Measurements from ENCODE around the gene MPND.

The MPND gene

DNA sequence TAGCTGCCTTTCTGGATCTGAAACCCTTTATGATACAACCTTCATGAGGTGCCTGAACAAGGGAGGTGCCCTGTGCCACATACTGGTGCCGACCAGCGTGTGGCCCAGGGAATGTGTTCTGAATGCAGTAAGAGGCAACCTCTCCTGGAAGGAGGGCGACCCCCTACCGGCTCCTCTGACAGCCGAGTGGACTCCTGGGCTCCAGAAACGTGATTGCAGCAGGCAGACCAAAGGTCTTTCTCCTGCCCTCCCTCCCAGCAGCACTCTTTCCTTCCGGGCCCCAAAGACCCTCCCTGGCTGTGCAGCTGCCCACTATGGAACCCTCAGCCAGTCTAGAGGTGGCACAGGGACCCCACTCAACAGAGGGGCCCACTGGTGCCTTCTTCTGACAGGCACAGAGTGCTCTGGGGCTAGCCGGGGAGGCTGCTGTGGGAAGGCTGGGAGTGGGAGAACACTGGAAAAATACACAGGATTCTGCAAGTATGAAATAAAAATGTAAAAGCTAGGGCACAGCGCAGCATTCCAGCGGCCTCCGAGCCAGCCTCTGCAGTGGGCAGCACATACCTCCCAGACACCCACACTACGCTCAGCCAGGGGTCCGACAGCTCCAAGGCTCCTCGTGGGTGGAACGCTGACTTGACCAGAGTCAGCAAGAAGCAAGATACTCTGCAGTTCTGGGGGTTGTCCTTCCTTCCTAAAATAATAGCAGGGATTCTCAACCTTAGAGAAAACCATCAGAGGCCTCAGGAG, 42.1 kb downstream of the MPND start:
- no peak for DNase-seq

DNA sequence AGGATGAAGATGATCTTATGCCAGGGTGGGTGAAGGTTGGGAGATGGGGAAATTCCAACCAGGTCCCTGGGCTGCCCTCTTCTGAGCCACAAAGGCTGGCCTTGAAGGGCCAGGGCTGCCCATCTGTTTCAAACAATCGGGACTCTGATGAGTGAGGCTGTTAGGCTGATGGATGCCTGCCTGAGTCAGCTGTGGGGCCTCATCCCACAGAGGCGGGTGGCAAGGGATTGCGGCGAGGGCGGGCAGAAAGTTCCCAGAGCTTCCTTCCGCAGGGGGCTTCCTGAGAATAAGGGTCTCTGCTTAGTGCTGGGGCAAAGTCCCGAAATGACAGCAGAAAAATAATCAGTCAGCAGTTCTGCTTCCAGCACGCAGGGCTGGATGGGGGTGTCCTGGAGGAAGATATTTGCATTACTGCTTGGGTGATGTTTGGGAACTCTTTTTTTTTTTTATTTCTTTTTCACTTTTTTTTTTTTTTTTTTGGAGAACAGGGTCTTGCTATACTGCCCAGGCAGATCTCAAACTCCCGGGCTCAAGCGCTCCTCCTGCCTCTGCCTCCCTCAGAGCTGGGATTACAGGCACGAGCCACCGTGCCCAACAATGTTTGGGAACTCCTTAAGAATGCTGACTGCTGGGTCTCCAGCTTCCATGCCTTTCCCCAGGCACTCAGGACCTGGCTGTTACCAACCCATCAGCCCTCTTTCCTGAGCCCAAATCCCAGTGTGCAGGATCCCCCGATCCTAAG, 42.9 kb downstream of the MPND start:
- no peak for DNase-seq

DNA sequence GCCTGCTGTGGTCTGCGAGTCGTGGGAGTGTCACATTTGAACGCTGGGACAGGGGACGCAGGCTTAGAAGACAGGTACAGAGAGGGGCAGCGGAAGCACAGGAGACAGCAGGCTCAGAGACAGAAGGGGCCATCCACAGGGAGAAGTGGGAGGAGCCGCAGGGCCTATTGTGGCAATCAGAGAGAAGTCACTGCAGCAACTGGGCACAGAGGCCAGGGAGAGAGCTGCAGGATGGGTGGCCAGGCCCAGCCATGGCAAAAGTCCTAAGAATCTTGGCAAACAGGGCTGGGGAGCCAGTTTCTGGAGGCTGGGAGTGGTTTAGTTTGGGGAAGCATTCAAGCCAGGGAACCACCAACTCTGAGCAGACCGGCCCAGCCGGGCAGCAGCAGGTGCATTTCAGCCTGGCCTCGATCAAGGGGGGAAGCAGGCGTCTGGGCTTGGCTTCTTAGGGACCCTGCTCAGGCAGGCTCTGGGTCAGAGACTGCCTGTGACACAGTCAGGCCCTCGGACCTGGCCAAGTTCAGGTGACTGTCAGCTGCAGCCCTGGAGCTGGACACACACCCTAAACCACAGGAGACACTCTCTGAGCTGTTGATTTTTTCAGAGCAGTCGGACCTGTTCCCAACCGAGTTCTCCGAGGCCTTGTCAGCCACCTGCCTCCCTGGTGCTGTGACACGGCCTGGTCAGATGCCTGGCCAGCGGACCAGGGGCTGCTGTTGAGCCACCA, 45.1 kb downstream of the MPND start:
- DNase-seq, result no peak

DNA sequence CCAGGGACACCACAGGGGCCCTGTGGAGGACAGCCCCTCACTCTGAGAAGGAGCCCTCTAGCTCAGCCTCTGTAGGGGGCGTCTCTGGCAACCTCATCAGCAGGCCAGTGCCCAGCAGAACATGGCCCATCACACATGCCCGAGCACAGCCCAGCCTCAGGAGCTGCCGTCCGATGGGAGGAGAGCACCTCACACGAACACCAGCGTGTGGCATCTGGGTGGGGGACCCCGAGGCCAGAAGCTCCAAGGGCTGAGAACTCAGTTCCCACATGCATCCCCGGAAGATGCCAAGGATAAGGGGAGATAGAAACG, 45.7 kb downstream of the MPND start:
- DNase-seq, result no peak

DNA sequence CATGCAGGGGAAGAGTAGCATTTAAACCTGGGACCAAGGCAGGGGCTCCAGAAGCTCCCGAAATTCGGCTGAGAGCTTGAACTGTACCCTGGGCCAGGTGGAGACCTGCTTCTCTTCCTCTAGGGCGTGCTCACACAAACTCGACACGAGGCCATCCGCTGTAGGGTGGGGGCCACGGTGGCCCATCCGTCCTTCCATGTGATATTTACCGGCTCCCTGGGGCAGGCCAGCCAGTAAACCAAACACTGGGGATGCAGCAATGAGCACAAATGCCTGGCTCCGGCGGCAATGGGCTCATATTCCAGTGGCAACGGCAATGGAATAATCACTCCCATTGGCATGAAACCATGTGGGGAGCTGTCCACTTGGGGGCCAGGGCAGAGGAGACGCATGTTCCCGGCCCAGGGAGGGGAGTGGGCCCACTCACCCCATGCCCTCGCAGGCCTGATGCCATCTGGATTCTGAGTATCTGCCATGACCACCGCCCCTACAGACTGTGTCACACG, 46.2 kb downstream of the MPND start:
- DNase-seq, result no peak

DNA sequence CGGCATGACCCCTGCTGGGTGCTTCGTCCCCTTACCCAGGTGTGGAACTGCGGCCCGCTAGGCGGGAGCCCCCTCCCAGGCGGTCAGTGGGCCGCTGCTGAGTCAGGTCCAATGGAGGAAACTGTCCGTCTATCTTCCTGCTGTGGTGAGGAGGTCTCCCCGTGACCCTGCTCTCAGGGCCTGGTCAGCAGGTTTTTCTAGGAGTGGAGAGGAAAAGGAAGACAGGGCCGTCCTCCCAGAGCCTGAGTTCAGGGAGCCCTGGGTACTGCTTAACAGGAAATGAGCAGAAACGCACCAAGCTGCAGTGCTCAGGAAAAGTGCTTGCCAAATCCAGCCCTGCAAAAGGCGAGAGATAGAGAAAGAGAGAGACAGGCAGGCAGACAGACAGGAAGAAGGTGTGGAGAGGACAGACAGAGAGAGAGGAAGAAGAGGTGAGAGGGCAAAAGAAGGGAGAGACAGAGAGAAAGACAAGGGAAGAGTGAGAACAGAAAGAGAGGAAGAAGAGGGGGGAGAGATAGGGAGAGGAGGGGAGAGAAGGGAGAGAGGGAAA, 46.7 kb downstream of the MPND start:
- no peak for DNase-seq

DNA sequence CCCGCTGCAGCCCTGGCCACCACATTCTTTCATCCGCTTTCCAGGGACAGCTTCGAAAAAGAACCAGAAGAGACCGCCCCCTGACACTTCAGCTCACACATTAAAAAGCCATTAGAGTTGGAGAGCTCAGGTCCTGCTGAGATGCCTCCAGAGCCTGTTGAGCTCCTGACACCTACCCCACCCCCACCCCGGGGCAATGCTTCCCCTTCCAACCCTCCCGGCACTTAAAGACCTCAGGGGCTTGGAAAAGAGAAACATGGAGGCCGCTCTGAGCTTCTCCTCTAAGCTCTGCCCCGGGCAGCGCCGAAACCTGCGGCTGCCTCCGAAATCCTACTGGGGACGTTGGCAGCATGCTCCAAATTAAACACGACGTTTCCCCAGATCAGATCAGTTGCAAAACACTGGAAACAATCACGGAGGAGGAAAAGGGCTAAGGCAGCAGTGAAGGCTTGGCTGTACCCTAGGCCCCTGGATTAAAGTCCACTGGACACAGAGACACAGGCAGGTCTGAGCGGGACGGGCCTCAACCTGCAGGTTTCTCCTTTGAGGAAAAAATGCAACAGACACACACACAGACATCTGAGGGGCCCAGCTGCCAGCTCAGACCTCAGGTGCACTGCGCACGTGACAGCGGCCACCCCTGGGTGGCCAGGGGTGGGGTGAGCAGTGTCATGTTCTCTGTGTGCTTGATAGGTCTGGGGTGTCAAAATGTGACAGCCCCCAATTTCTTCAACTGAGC, 47.4 kb downstream of the MPND start:
- DNase-seq, result no peak

DNA sequence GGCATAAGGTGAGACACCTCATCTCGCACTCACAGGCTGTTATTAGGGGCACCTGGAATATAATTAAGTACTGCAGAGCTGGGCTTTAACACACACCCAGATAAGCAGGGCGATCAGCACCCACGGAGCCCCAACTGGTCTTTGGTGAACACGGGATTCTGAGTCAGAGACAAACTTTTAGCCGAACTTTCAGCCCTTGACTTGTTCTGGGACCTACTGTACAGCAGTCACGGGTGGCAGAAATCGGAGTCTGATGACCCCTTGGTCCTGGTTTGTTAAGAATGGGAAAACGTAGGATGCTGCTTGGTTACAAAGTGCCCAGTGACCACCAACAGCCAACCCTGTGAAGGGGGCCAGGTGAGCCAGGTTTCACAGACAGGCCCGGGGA, 47.9 kb downstream of the MPND start:
- no peak for DNase-seq

DNA sequence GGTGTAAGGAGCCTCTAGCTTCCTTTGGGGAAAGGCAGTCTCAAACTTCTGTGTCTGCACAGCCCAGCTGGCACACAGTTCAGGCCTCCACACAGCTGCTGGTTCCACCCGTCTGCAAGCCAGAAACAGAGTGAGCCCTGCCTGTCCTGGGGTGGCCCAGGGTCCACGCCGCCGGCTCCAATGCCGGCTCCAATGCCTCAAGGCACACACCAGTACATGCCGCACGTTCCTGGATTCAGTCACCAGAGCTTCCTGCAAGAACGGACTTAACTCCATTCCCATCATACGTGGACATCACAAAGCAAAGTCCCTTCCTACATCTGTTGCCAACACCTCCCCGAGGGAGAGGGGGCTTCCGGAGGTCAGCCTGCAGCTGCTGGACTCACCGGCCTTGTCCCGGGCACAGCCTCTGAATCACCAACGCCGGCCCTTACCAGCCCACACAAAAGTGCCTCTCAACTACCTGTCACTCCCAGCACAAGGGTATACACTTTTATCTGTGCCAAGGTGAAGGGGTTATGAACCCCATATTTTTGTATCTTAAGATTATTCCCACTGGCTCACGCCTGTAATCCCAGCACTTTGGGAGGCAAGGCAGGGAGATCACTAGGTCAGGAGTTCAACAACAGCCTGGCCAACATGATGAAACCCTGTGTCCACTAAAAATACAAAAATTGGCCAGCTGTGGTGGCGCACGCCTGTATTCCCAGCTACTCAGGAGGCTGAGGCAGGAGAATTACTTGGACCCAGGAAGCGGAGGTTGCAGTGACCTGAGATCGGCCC, 48.5 kb downstream of the MPND start:
- no peak for DNase-seq

DNA sequence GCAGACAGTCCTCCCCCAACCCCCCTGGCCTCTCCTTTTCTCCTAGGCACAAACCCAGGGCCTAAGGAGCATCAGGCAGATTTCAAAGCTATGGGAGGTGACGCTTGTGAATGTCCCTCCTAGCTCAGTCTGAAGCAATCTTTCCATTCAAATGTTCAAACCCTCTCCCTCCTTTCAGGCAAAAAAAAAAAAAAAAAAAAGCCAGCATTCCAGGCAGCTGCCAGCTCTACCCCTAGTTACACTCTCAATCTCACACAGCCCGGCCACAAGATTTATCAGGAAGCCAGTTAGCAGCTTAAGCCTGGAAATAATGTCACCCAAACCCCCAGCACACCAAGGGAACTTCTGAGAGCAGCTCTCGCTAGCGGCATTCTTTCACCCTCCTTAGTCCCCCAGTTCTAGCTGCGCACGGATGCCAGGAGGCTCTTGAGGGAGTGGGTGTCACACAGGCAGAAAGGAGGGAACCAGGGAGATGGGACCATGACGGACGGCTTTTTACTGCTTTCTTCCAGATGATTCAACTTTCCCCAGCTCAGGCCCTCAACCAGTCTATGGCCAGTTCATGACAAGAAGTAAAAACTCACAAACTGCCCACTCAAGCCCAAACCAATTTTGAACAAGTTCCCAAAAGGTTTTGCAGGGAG, 50.7 kb downstream of the MPND start:
- DNase-seq, result no peak

DNA sequence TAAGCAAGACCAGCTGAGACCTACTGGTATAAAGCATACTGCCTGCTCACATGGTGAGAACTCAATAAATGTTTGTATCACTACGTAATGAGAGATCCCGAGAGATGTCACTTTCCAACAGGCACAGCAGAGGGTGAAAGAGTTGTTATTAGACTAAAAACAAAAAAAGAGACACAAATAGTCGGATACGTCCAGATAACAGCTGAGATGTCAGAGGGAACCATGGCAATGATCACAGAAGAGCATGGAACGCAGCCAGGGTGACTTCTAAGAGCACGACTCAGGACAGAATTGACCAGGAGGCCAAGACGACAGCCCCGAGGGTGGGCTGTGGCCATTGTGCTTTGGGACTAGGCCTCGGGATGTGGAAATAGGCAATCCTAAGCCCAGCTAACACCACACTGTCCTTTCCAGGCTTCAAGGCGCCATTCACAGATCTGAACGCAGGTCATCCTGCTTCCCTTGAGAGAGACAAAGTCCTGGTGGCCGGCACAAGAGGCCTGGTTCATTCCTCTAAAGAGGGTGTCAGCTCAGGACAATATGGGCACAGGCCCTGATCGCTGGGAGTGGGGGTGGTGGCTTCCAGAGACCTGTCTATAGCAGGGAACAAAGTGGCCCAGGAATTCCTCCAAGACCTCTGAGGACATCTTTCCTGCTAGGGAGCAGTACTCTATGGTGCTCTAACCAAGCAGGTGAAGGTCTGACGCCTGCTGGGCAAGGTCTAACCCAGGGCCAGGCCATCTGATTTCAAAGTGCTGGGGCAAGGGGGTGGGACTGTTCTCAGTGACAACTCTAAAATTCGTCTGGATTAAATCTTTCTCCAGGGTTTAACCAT, 53.8 kb downstream of the MPND start:
- no peak for DNase-seq

DNA sequence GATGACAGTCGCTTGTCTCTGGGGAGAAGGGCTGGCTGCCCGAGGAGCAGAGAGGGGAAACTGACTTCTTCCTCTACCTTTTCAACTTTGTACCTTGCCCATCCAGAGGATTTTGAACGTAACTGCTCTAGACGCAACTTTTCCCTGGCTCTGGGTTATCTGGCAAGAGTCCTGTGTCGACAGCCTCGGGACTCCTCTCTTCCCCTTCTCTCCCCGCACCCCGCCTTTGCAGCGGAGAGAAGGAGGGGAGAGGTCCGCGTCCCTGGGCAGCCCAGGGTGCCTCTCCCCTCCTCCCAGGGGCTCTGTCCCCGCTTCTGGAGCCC, 56.4 kb downstream of the MPND start:
- DNase-seq, result no peak

DNA sequence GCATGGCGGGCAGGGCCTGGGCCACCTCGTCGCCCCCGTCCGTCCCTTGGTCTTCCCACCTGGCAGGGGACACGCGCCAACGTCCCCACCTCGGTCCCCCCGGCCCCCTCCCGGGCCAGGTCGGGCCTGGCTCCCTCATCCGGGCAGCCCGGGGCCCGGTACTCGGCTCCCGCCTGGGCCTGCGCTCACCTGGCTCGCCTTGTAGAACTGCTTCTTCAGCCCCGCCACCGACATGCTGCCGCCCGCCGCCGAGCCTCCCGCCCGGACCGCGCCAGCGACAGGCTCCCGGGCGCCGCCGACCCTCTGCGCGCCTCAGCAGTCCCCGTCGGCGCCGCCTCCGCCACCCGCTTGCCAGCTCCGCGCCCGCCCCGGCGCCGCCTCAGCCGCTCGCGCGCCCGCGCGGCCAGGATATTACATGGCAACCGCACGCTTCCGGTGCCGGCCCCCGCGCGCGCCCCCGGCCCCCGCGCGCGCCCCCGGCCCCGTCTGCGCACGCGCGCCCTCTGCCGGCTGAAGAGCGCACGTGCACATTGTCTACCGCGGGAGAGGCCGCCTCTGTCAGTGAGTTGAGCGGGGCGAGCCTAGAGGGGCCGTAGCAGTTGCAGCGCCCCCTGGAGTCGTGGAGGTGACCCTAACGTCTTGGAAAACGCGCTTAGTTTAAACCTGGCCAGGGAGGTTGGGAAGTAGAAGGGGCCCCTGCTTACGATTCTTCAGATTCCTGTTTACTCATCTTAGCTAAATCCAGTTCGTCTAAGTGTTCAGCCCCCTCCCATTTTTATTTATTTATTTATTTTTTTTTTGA, 57.0 kb downstream of the MPND start, which contains the start of gene SH3GL1:
Gene SH3GL1, minus strand, starts transcription at position 413 of the 802 bp plus-strand sequence. Its CDS starts 179 bp downstream, at position 234.
- DNase-seq, result peak; percentile 92

DNA sequence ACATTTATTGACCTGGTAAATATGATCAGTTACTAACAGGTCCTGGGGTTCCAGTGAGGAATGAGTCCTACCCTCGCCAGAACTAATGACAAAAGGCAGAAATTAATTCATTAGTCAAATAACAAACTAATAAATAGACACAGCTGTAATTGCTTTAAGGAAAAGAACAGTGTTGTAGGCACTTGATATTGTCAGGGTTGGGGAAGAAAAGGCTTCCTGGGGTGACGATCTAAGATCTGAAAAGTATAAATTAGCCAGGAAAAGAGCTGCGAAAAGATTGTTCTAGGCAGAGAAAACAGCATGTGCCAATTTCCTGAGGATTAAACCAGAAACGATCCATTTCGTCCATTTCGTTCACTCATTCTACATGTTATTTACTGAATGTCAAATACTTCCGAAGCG, 58.4 kb downstream of the MPND start:
- DNase-seq, result no peak

DNA sequence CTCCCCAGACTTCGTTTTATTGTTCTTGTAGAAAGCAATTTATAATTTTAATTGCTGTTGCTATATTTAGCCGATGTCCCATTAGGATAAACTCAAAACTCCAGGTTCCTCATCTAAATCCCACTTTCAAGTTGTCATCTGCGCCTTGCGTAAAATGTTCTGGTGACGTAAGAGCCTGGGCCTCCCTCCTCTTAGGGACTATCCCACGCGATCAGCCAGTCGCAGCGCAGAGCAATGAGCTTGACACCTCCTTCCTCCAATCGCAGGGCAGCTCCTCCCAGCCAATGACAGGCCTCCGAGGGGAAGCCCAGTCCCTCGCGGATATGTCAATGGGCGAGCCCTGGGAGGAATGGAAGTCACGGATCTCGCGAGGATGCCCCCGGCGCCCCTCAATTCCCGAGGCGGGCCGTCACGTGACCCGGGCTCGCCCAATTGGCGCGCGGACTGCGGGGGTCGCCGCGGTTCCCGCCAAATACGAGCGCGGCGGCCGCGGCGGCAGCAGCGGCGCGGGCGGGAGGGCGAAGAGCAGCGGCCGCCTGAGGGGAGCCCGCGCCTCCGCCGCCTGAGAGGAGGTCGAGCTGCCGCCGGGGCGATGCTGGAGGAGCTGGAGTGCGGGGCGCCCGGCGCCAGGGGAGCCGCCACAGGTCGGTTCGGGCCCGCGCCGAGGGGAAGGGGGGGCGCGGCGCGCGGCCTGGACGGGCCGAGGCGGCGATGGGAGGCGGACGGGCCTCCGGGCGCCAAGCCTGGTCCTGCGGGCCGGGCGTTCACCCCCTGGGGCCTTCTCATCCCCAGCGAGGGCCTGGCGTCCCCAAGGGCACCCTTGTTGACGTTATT, 59.0 kb downstream of the MPND start, which contains the start of gene CHAF1A:
Gene CHAF1A, plus strand, starts transcription at position 470 of the 834 bp plus-strand sequence. Its CDS starts 123 bp downstream, at position 593.
- DNase-seq, result peak; percentile 98

DNA sequence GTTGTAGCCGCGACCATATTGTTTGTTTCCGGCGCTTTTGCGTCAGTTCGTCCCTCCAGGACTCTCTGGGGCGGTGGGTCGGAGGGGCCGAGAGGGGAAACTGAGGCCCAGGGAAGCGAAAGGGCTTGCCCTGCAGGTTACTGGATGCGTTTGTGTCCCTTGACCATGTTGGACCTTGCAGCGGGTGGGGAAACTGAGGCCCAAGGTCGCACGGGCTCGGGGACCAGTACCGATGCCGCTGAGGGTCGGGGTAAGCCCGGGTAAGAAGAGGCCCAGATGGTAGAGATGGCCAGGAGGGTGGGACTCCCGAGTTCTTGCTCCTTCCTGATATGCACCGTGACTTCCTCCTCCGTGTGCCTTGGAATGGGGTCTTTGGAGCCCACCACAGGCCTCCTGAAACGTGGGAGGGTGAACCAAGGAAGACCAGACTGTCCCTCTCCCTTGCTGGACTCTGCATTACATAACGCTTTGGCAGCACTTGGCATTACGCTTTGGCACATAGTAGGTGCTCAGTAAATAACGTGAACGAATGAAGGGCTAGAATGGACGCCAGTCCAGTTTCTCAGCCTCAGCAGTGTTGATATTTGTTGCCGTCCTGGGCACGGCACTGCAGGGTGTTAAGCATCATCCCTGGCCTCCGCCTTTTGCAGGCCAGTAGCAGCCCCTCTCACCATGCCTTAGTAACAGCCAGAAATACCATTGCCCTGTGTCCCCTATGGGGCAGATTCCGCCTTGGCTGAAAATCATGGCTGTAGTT, 59.8 kb downstream of the MPND start:
- no peak for DNase-seq

DNA sequence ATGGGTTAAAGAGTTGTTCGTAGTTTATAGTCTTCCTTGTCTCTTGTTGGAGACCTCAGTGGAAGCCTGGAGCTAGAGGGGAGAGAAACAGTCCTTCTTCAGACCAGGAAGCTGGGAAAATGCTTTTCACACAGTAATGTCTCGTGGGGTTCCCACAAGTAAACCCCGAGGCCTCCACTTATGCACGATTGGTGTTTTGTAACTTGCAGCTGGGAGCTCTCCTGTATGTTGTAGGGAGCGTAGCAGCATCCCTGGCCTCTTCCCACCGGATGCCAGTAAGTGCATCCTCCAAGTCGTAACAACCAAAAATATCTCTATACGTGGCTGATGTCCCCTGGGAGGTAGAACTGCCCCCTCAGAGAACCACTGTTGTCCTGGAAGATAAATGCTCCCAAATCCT, 62.6 kb downstream of the MPND start:
- DNase-seq, result no peak

DNA sequence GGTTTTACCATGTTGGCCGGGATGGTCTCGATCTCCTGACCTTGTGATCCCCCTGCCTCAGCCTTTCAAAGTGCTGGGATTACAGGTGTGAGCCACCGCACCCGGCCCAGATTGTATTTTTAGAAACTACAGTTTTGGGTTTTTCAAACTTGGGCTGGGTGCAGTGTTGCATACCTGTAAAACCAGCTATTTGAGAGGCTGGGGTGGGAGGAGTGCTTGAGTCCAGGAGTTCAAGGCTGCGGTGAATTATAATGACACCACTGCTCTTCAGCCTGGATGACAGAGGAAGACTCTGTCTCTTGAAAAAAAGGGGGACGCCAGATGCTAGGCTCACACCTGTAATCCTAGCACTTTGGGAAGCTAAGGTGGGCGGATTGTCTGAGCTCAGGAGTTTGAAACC, 63.3 kb downstream of the MPND start:
- DNase-seq, result no peak
